GM12878 (cell line): Measurements from ENCODE around the gene BSCL2.

ENCODE experiments used
- CREM ChIP-seq: IDR thresholded peaks from 2 replicates; pipeline ENCODE4 v1.6.1; 2014; ENCODE audit warnings: antibody characterized with exemption, low read depth
- TF ChIP-seq, protein P1 (sequence below), 3 experiments: IDR thresholded peaks in 2 of 3; conservative IDR thresholded peaks in 1 of 3; 2 replicates each; pipeline ENCODE4 v1.5.1; 2011; ENCODE audit warnings: low read depth in 3 of 3, low read length in 3 of 3, mild to moderate bottlenecking in 3 of 3, control low read depth in 2 of 3, moderate library complexity in 2 of 3, inconsistent platforms in 1 of 3, mixed read lengths in 1 of 3; ENCODE audit not compliant: control insufficient read depth in 2 of 3, insufficient read depth in 1 of 3; ENCODE audit errors: extremely low read depth in 1 of 3

DNA sequence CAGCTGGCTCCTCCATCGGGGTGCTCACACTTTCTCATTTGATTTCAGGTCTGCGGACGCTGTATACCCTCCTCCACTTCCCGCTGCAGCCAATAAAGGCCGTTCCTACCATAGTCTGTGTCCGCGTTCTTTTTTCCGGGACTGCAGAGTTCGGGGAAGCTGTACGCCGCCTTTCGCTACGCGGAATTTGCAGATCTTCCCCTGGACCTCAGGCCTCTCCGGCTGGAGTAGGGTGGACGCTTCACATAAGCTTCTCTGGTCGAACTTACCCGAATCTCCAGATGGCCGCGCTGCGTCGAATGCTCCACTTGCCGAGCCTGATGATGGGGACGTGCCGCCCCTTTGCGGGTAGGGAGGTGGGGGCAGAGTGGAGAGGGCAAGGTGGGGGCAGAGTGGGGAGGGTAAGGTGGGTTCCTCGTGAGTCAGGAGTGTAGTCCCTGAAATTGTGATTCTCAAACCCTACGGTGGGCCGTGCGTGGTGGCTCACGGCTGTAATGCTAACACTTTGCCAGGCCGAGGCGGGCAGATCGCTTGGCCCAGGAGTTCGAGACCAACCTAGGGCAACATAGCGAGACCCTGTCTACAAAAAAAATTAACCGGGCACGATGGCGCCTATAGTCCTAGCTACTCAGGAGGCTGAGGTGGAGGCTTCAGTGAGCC is 41.5 kb downstream of the BSCL2 start:
- TF ChIP-seq CREM, result no peak
- TF ChIP-seq, protein P1, sequence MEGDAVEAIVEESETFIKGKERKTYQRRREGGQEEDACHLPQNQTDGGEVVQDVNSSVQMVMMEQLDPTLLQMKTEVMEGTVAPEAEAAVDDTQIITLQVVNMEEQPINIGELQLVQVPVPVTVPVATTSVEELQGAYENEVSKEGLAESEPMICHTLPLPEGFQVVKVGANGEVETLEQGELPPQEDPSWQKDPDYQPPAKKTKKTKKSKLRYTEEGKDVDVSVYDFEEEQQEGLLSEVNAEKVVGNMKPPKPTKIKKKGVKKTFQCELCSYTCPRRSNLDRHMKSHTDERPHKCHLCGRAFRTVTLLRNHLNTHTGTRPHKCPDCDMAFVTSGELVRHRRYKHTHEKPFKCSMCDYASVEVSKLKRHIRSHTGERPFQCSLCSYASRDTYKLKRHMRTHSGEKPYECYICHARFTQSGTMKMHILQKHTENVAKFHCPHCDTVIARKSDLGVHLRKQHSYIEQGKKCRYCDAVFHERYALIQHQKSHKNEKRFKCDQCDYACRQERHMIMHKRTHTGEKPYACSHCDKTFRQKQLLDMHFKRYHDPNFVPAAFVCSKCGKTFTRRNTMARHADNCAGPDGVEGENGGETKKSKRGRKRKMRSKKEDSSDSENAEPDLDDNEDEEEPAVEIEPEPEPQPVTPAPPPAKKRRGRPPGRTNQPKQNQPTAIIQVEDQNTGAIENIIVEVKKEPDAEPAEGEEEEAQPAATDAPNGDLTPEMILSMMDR (IDR thresholded peaks at IDR 0.05 in 2 of 3, conservative IDR thresholded peaks at IDR 0.05 in 1 of 3; ENCODE audit: control insufficient read depth in 2 of 3, extremely low read depth in 1 of 3, insufficient read depth in 1 of 3, low read depth in 3 of 3, low read length in 3 of 3), result no peak
